ENCODE results near the gene LRP1-AS. TPM values are rescaled to one million over a fixed set of nuclear protein-coding genes. Genes with fewer than 3 reads are reported as not detected.

LRP1-AS gene
- total RNA-seq, 1 experiment from 2014 or later, result not detected

- no peaks in the 10 kb centered on the region for H3K27me3 Mint-ChIP-seq (ENCODE audit: insufficient read depth, unreplicated experiment)
- H3K4me3 Mint-ChIP-seq (ENCODE audit: unreplicated experiment), result no peak overlapping the region
- no peaks in the 10 kb centered on the region for H3K9me3 Mint-ChIP-seq (ENCODE audit: unreplicated experiment)
- peaks cover 26% of the 10 kb centered on the region for H3K36me3 Mint-ChIP-seq (ENCODE audit: insufficient read depth, unreplicated experiment)
- no peak for DNase-seq (ENCODE audit: unreplicated experiment)
- peak overlapping the region; percentile 20 for H3K27ac Mint-ChIP-seq (ENCODE audit: low read depth, unreplicated experiment)
- CTCF ChIA-PET, result interaction anchor here (0.9 kb wide), 1 partner anchor 33 kb away, joined by 3 read pairs; no protein-coding TSS in a partner anchor
- POLR2A ChIA-PET, result interaction anchor here (0.8 kb wide), 1 partner anchor 10 kb away, joined by 4 read pairs; no protein-coding TSS in a partner anchor
- no peak for TF ChIP-seq CTCF (IDR thresholded peaks at IDR 0.05; ENCODE audit: unreplicated experiment)
- no TSS peak for BruUV-seq (replicated peaks)
- no peaks in the 10 kb centered on the region for H3K4me1 Mint-ChIP-seq (ENCODE audit: insufficient read depth, unreplicated experiment)
- intact Hi-C loops (cut with micrococcal nuclease), result no loop called here
Observed at GRCh38 chr12:57159311-57159710, 11.9 kb upstream of the LRP1-AS start.

GRCh38 chr12:57158665-57159064 lies 11.2 kb upstream of the LRP1-AS start:
- TF ChIP-seq CTCF (IDR thresholded peaks at IDR 0.05; ENCODE audit: unreplicated experiment), result no peak
- Mint-ChIP-seq H3K9me3 (ENCODE audit: unreplicated experiment) (no peaks in the 10 kb centered on the region), H3K27me3 (ENCODE audit: insufficient read depth, unreplicated experiment) (no peaks in the 10 kb centered on the region), H3K4me1 (ENCODE audit: insufficient read depth, unreplicated experiment) (peaks cover 1% of the 10 kb centered on the region), H3K27ac (ENCODE audit: low read depth, unreplicated experiment) (no peak overlapping the region), H3K4me3 (ENCODE audit: unreplicated experiment) (no peak overlapping the region), H3K36me3 (ENCODE audit: insufficient read depth, unreplicated experiment) (peaks cover 23% of the 10 kb centered on the region)
- POLR2A ChIA-PET, result interaction anchor here (0.8 kb wide), 1 partner anchor 10 kb away, joined by 4 read pairs; no protein-coding TSS in a partner anchor
- intact Hi-C loops (cut with micrococcal nuclease), result no loop called here
- BruUV-seq (replicated peaks), result no TSS peak
- CTCF ChIA-PET, result interaction anchor here (1.1 to 1.2 kb wide), 2 partner anchors 10 to 96 kb away, joined by 3 read pairs; no protein-coding TSS in a partner anchor
- no peak for DNase-seq (ENCODE audit: unreplicated experiment)

GRCh38 chr12:57158186-57158585 lies 10.8 kb upstream of the LRP1-AS start:
- peaks cover 6% of the 10 kb centered on the region for H3K4me1 Mint-ChIP-seq (ENCODE audit: insufficient read depth, unreplicated experiment)
- H3K9me3 Mint-ChIP-seq (ENCODE audit: unreplicated experiment), result no peaks in the 10 kb centered on the region
- POLR2A ChIA-PET, result interaction anchor here (0.6 kb wide), 1 partner anchor 34 kb away, joined by 3 read pairs; no protein-coding TSS in a partner anchor
- H3K36me3 Mint-ChIP-seq (ENCODE audit: insufficient read depth, unreplicated experiment), result peaks cover 22% of the 10 kb centered on the region
- no peaks in the 10 kb centered on the region for H3K27me3 Mint-ChIP-seq (ENCODE audit: insufficient read depth, unreplicated experiment)
- DNase-seq (ENCODE audit: unreplicated experiment), result no peak
- no TSS peak for BruUV-seq (replicated peaks)
- H3K4me3 Mint-ChIP-seq (ENCODE audit: unreplicated experiment), result no peak overlapping the region
- CTCF ChIA-PET, result interaction anchor here (0.9 to 1.2 kb wide), 3 partner anchors 11 to 98 kb away, joined by 3 read pairs; no protein-coding TSS in a partner anchor
- TF ChIP-seq CTCF (IDR thresholded peaks at IDR 0.05; ENCODE audit: unreplicated experiment), result no peak
- H3K27ac Mint-ChIP-seq (ENCODE audit: low read depth, unreplicated experiment), result no peak overlapping the region
- intact Hi-C loops (cut with micrococcal nuclease), result no loop called here

- Mint-ChIP-seq H3K9me3 (ENCODE audit: unreplicated experiment) (no peaks in the 10 kb centered on the region), H3K4me3 (ENCODE audit: unreplicated experiment) (no peak overlapping the region), H3K27me3 (ENCODE audit: insufficient read depth, unreplicated experiment) (no peaks in the 10 kb centered on the region), H3K36me3 (ENCODE audit: insufficient read depth, unreplicated experiment) (peaks cover 17% of the 10 kb centered on the region), H3K4me1 (ENCODE audit: insufficient read depth, unreplicated experiment) (peaks cover 11% of the 10 kb centered on the region), H3K27ac (ENCODE audit: low read depth, unreplicated experiment) (no peak overlapping the region)
- ChIA-PET CTCF (interaction anchor here (0.9 to 1.2 kb wide), 4 partner anchors 11 to 98 kb away, joined by 3 read pairs; no protein-coding TSS in a partner anchor), POLR2A (interaction anchor here (0.6 kb wide), 2 partner anchors 13 to 34 kb away, joined by 3 read pairs; no protein-coding TSS in a partner anchor)
- intact Hi-C loops (cut with micrococcal nuclease), result no loop called here
- no TSS peak for BruUV-seq (replicated peaks)
- TF ChIP-seq CTCF (IDR thresholded peaks at IDR 0.05; ENCODE audit: unreplicated experiment), result no peak
- no peak for DNase-seq (ENCODE audit: unreplicated experiment)
Observed at GRCh38 chr12:57157588-57158173, 10.3 kb upstream of the LRP1-AS start.

All from MCF 10A (cell line).